Tibial nerve (tissue), 4 donors: ENCODE data around the gene BCL7B. TPM values are rescaled to one million over a fixed set of nuclear protein-coding genes. Genes with fewer than 3 reads are reported as not detected.

Experiments used
- DNase-seq, 2 donors: peaks; one replicate each; pipeline ENCODE4 v3.0.0-alpha.2; 2019; ENCODE audit warnings: low spot score in 2 of 2
- H3K27ac ChIP-seq, 4 donors: fragments of 200-600 bp; sonication (generic) in 3 of 4; one replicate each; pipeline ENCODE4 v1.5.1; 2017 to 2019; ENCODE audit warnings: mild to moderate bottlenecking in 1 of 4
- H3K27me3 ChIP-seq, 2 donors: fragments of 200-600 bp; sonication (generic) in 1 of 2; one replicate each; pipeline versions ENCODE4 v1.5.1 to v1.6.0; 2017 to 2019
- H3K36me3 ChIP-seq, 3 donors: fragments of 200-600 bp; sonication (generic); one replicate each; pipeline ENCODE4 v1.5.1; 2018 to 2019
- H3K4me1 ChIP-seq, 4 donors: fragments of 200-600 bp; sonication (generic) in 3 of 4; one replicate each; pipeline ENCODE4 v1.5.1; 2017 to 2019
- H3K4me3 ChIP-seq, 4 donors: fragments of 200-600 bp; sonication (generic) in 3 of 4; one replicate each; pipeline ENCODE4 v1.5.1; 2017 to 2019; ENCODE audit warnings: mild to moderate bottlenecking in 1 of 4, moderate library complexity in 1 of 4
- H3K9me3 ChIP-seq, 4 donors: fragments of 200-600 bp; sonication (generic) in 3 of 4; one replicate each; pipeline ENCODE4 v1.5.1; 2017 to 2019
- CTCF ChIP-seq, 5 experiments: fragments of 200-600 bp in 3 of 5; fragments of 450-650 bp in 2 of 5; sonication (generic) in 3 of 5; IDR thresholded peaks; one replicate each; pipeline ENCODE4 v1.5.1; 2016 to 2019; ENCODE audit warnings: antibody characterized with exemption in 5 of 5, mild to moderate bottlenecking in 3 of 5, moderate library complexity in 2 of 5
- EP300 ChIP-seq, 2 donors: sonication (generic); formaldehyde crosslinking; IDR thresholded peaks; one replicate each; pipeline ENCODE4 v1.6.1; 2017; ENCODE audit warnings: antibody characterized with exemption in 2 of 2, mild to moderate bottlenecking in 1 of 2
- POLR2A ChIP-seq, 2 donors: fragments of 450-650 bp; IDR thresholded peaks; one replicate each; pipeline ENCODE4 v1.6.1; 2017; ENCODE audit warnings: antibody characterized with exemption in 2 of 2, mild to moderate bottlenecking in 2 of 2, moderate library complexity in 2 of 2
- WGBS, 2 donors: methylation state at CpG; one replicate each; pipeline ENCODE4 v1.1.5; 2018; 5-methylcytosine and 5-hydroxymethylcytosine counted together
- total RNA-seq, 4 donors: library from RNA; depleted of rRNA; stranded (reverse); fragments of >200 nt; gene quantifications; one replicate each; pipeline ENCODE4 v1.1.0, GENCODE V29; 2016

Gene BCL7B
- total RNA-seq, 4 donors from 2014 or later, result 46.1 to 76.2 (median 59.4) TPM

- H3K27ac ChIP-seq, result no peak overlapping the region
- no peaks in the 10 kb centered on the region for H3K9me3 ChIP-seq
- no peaks in the 10 kb centered on the region for H3K4me1 ChIP-seq
- no peak for DNase-seq
- 71 to 72% methylated on average over 13 of the region's 13 CpGs for WGBS, 2 donors
- no peaks in the 10 kb centered on the region for H3K36me3 ChIP-seq
- TF ChIP-seq CTCF (IDR thresholded peaks at IDR 0.05) (no peak), POLR2A (IDR thresholded peaks at IDR 0.05) (no peak), EP300 (IDR thresholded peaks at IDR 0.05) (no peak)
- peaks cover 0 to 16% of the 10 kb centered on the region in 2 donors for H3K27me3 ChIP-seq
- H3K4me3 ChIP-seq, result no peak overlapping the region
Measured at GRCh38 chr7:73599151-73599882, 41.8 kb upstream of the BCL7B start.

GRCh38 chr7:73597978-73598782 is 40.7 kb upstream of the BCL7B start:
- Histone ChIP-seq H3K9me3 (no peaks in the 10 kb centered on the region), H3K4me1 (no peaks in the 10 kb centered on the region), H3K36me3 (no peaks in the 10 kb centered on the region), H3K27me3 (peaks cover 0 to 16% of the 10 kb centered on the region in 2 donors), H3K27ac (no peak overlapping the region), H3K4me3 (no peak overlapping the region)
- TF ChIP-seq POLR2A (IDR thresholded peaks at IDR 0.05) (no peak), EP300 (IDR thresholded peaks at IDR 0.05) (no peak)
- 87 to 88% methylated on average over 5 of the region's 5 CpGs for WGBS, 2 donors
- DNase-seq, result no peak

- Histone ChIP-seq H3K27me3 (peaks cover 0 to 16% of the 10 kb centered on the region in 2 donors), H3K4me1 (no peaks in the 10 kb centered on the region), H3K36me3 (no peaks in the 10 kb centered on the region), H3K4me3 (no peak overlapping the region), H3K9me3 (no peaks in the 10 kb centered on the region), H3K27ac (no peak overlapping the region)
- no peak for DNase-seq
- TF ChIP-seq EP300 (IDR thresholded peaks at IDR 0.05), result no peak
- TF ChIP-seq POLR2A (IDR thresholded peaks at IDR 0.05), result no peak
- no peak for TF ChIP-seq CTCF (IDR thresholded peaks at IDR 0.05)
- WGBS, 2 donors, result 54 to 59% methylated on average over 36 to 37 of the region's 37 CpGs
Measured at GRCh38 chr7:73596191-73597065, 38.9 kb upstream of the BCL7B start.

DNA sequence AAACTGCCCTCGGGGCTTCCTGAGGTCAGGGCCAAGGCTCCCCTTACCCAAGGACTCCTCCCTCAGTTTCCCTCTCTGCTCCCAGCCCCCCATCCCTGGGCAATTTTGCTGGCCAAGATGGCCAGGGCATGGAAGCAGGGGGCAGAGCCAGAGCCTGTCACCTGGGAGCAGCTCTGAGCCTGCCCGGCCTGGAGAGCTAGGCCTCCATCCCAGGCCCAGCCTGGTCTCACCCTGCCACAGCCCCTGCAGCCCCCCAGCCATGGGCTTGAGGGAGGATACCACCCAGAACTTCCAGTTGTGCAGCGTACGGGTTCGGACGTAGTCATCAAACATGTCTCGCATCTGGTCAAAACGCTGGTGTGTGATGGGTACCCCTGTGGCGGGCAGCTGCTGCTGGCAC is 37.9 kb upstream of the BCL7B start:
- H3K36me3 ChIP-seq, result no peaks in the 10 kb centered on the region
- H3K4me3 ChIP-seq, result no peak overlapping the region
- DNase-seq, result no peak
- 86 to 89% methylated on average over 6 of the region's 9 CpGs for WGBS, 2 donors
- TF ChIP-seq POLR2A (IDR thresholded peaks at IDR 0.05) (no peak), CTCF (IDR thresholded peaks at IDR 0.05) (no peak), EP300 (IDR thresholded peaks at IDR 0.05) (no peak)
- no peaks in the 10 kb centered on the region for H3K4me1 ChIP-seq
- peaks cover 0 to 16% of the 10 kb centered on the region in 2 donors for H3K27me3 ChIP-seq
- no peaks in the 10 kb centered on the region for H3K9me3 ChIP-seq
- H3K27ac ChIP-seq, result no peak overlapping the region

DNA sequence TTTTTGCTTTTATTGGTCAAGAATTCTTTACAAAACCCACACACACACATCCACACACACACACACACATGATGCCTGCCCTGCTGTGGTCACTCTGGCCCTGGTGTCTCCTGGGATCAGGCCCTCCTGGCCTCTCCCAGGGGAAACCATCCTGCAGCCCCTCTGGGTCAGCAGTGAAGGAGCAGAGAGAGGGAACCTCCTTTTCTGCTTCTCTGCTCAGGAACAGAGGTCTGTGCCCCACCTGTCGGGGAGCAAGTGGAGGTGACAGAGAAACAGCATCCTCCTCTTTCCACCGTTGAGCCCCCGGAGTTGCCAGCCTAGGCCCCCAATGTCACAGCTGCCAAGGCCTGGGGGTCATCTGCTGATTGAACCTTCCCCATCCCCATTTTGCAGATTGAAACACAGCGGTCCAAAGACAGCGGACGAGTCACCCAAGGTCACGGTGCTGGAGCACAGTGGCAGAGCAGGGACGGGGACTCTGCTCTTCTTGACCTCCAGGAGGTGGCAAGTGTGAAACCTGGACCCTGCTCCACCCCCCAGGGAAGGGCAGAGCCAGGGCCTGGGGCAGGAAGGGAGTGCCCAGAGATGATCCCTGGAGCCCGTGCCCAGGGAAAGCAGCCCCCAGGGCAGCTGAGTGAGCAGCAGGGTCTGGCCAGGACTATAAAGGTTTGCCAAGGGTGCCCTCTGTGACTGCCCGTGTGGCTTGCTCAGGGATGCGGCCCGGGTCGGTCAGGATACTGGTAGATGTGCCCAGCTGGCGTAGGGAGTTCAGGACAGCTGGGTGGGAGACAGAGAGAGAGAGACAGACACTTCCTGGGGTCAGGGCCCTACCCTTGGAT is 35.9 kb upstream of the BCL7B start:
- Histone ChIP-seq H3K9me3 (no peaks in the 10 kb centered on the region), H3K4me3 (no peak overlapping the region), H3K4me1 (no peaks in the 10 kb centered on the region), H3K36me3 (no peaks in the 10 kb centered on the region), H3K27me3 (peaks cover 0 to 16% of the 10 kb centered on the region in 2 donors), H3K27ac (no peak overlapping the region)
- WGBS, 2 donors, result 71 to 72% methylated on average over 11 to 14 of the region's 14 CpGs
- TF ChIP-seq EP300 (IDR thresholded peaks at IDR 0.05) (no peak), POLR2A (IDR thresholded peaks at IDR 0.05) (no peak), CTCF (IDR thresholded peaks at IDR 0.05) (no peak)
- DNase-seq, result no peak
